Measurements from ENCODE around the gene VENTX. TPM values are rescaled to one million over a fixed set of nuclear protein-coding genes. Genes with fewer than 3 reads are reported as not detected.
A peak's percentile ranks its signal among the peaks of the same experiment; 100 is the strongest.

VENTX gene
- polyA plus RNA-seq, 6 donors from 2014 or later = 0.12 to 0.23 (median 0.16) TPM; not detected in 1

DNA sequence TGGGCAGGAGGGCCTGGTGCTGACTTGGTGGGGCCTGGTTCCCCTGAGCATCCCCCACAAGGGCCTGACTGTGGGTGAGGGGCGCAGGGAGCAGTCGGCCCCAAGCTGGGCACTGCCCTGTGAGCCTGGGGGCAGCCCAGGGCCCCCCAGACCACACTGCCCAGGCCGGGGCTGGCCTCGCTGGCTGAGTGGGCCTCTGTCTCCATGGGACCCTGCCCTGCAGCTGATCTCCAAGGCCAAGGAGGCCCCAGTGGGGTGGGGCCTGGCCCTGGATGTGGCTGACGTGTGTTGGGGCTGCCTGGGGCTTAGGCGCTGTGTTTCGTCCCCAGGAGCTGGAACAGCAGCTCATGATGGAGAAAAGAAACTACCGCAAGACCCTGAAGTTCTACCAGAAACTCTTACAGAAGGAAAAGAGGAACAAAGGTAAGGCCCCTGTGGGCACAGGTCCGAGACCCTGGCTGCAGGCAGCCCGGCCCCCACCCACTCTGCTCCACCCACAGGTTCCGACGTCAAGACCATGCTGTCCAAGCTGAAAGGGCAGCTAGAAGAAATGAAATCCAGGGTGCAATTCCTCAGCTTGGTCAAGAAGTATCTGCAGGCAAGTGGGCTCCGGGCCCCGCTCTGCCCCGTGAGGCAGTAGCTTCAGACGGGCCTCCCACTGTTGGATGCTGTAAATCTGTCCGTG, 31.2 kb upstream of the VENTX start:
- no peak for ATAC-seq (ENCODE audit: low read depth in 2 of 2)
- Mint-ChIP-seq H3K4me3 (no peak overlapping the region), H3K36me3 (no peaks in the 10 kb centered on the region), H3K9me3 (peaks cover 0 to 2% (median 0%) of the 10 kb centered on the region in 7 donors), H3K27ac (peak overlapping the region in 1 of 6 donors; percentile 48), H3K4me1 (peaks cover 0 to 3% (median 0%) of the 10 kb centered on the region in 3 donors), H3K27me3 (peaks cover 0 to 6% (median 3%) of the 10 kb centered on the region in 3 donors)
- no peak for DNase-seq

DNA sequence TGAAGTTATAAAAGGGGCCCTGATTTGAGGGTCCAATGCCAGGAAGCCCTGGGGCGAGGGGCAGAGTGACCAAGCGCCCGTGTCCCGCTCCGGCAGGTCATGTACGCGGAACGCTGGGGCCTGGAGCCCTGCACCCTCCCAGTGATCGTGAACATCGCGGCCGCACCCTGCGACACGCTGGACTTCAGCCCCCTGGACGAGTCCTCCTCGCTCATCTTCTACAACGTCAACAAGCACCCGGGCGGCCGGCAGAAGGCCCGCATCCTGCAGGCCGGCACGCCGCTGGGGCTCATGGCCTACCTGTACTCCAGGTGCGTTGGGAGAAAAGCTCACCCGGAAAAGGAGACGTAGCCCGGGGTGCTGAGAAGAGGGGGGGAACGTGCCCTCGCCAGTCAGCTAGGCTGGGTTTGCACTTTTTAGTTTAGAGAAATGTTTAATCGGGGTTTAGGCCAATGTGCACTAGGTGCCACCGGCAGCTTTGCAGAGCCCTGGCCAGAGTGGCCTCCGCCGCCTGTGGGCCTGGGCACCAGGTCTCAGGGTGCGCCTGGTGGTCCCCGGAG, 30.5 kb upstream of the VENTX start:
- no peak for ATAC-seq (ENCODE audit: low read depth in 2 of 2)
- H3K27ac Mint-ChIP-seq = no peak overlapping the region
- DNase-seq = no peak
- peaks cover 0 to 12% (median 9%) of the 10 kb centered on the region in 3 donors for H3K27me3 Mint-ChIP-seq
- H3K4me3 Mint-ChIP-seq = no peak overlapping the region
- peaks cover 0 to 5% (median 0%) of the 10 kb centered on the region in 3 donors for H3K4me1 Mint-ChIP-seq
- no peaks in the 10 kb centered on the region for H3K36me3 Mint-ChIP-seq
- H3K9me3 Mint-ChIP-seq = peaks cover 0 to 2% (median 0%) of the 10 kb centered on the region in 7 donors

DNA sequence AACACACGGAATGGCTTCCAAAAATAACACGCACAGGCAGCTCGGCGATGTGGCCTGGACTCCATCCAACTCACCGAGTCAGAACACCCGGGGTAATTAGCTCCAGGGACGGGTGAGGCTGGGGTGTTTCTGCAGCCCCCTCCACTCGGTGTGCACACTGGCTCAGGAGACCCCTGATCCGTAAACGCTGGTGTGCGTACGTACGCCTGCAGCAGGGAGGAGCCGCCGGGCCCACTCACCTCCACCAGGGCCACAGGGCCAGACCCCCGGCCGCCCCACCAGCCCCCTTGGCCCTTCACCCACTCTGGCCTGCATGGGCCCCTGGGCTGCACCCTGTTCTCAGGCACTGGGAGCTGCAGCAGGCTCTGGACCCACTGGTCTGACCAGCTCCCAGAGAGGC, 30.0 kb upstream of the VENTX start:
- ATAC-seq (ENCODE audit: low read depth in 2 of 2) (no peak), DNase-seq (no peak)
- peaks cover 0 to 6% (median 0%) of the 10 kb centered on the region in 3 donors for H3K4me1 Mint-ChIP-seq
- H3K9me3 Mint-ChIP-seq = peaks cover 0 to 2% (median 0%) of the 10 kb centered on the region in 7 donors
- peaks cover 0 to 14% (median 13%) of the 10 kb centered on the region in 3 donors for H3K27me3 Mint-ChIP-seq
- H3K27ac Mint-ChIP-seq = no peak overlapping the region
- no peaks in the 10 kb centered on the region for H3K36me3 Mint-ChIP-seq
- no peak overlapping the region for H3K4me3 Mint-ChIP-seq

DNA sequence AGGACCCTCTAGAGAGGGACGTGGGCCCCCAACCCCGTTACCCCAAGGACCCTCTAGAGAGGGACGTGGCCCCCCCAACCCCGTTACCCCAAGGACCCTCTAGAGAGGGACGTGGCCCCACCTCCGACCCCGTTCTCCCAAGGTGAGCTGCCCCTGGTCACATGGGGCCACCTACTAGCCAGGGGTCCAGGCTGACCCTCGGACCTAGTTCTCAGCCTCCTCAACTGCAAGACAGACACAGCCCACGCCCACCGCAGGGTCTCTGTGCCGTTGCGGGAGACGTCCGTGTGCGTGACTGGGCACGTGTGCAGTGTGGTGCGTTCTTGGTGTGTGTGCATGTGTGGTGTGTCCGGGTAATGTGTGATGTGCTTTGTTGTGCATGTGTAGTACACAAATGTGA, 29.2 kb upstream of the VENTX start:
- Mint-ChIP-seq H3K4me3 (no peak overlapping the region), H3K9me3 (peaks cover 0 to 2% (median 0%) of the 10 kb centered on the region in 7 donors), H3K36me3 (no peaks in the 10 kb centered on the region), H3K27me3 (peaks cover 0 to 14% (median 13%) of the 10 kb centered on the region in 3 donors), H3K27ac (no peak overlapping the region), H3K4me1 (peaks cover 0 to 6% (median 0%) of the 10 kb centered on the region in 3 donors)
- DNase-seq (no peak), ATAC-seq (ENCODE audit: low read depth in 2 of 2) (no peak)

DNA sequence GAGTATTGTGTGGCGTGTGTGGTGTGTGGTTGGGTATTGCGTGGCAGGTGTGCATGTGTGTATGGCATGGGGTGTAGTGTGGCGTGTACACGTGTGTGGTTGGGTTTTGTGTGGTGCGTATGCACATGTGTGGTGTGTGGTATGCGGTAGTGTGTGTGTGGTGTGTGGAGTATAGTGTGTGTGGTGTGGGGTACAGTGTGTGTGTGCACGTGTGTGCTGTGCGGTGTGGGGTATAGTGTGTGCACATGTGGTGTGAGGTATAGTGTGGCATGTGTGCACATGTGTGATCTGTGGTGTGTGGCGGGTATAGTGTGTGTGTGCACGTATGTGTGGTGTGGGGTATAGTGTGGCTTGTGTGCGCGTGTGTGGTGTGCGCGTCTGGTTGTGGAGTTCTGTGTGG, 28.5 kb upstream of the VENTX start:
- Mint-ChIP-seq H3K4me3 (no peak overlapping the region), H3K27ac (no peak overlapping the region), H3K9me3 (peaks cover 0 to 2% (median 0%) of the 10 kb centered on the region in 7 donors), H3K4me1 (peaks cover 0 to 6% (median 0%) of the 10 kb centered on the region in 3 donors), H3K36me3 (no peaks in the 10 kb centered on the region), H3K27me3 (peaks cover 0 to 14% (median 13%) of the 10 kb centered on the region in 3 donors)
- ATAC-seq (ENCODE audit: low read depth in 2 of 2) (no peak), DNase-seq (no peak)

DNA sequence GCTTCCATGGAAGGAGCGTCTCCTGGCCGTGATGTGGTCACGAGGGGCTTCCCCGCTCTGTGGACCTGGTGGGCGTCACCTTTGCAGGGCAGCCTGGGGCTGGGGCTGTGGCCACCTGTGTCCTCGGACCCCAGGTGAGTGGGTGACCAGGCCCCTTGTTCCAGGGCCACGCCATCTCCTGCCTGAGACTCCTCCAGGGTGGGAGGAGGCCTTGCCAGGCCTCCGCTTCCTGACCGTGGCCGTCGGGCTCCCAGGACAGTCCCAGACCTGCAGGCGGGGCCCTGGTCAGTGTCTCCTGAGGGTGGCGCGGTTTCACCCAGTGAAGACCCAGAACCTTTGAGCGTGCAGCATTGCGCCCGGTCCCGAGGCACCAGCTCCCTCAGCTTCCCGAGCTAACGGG, 28.0 kb upstream of the VENTX start:
- DNase-seq (no peak), ATAC-seq (ENCODE audit: low read depth in 2 of 2) (no peak)

DNA sequence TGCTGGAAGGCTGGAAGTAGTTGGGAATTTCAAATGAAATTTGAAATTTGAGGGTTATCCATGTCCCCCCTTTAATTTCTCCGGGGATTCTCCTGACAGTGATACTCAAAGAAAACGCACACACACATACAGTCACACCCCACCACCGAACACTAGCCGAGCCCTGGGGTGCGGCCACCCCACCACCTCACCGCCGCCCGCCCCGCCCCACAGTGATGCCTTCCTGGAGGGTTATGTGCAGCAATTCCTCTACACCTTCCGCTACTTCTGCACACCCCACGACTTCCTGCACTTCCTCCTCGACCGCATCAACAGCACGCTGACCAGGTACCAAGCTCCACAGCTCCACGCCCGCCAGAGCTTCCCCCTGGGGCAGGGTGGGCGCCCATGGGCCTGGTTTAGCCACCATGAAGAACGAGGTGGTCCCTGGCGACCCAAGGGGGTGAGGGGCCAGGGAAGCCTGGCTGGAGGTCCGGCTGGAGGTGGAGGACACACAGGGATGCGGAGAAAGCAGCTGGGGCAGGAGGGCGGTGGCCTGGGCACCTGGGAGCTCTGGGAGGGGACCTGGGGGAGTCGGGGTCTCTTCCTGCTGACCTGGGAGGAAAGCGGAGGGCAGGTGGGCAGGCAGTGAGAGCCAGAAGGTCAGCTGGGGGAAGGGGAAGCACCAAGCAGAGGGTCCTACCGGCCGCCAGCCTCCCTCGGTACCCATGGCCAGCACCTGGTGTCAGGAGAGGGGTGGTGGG, 27.1 kb upstream of the VENTX start:
- Mint-ChIP-seq H3K4me1 (peaks cover 0 to 6% (median 0%) of the 10 kb centered on the region in 3 donors), H3K4me3 (no peak overlapping the region), H3K27me3 (peaks cover 0 to 20% (median 13%) of the 10 kb centered on the region in 3 donors), H3K36me3 (no peaks in the 10 kb centered on the region), H3K9me3 (peaks cover 0 to 2% (median 0%) of the 10 kb centered on the region in 7 donors), H3K27ac (no peak overlapping the region)
- ATAC-seq (ENCODE audit: low read depth in 2 of 2) (no peak), DNase-seq (no peak)

More for the DNA sequence above, 28.0 kb upstream of the VENTX start:
- Mint-ChIP-seq H3K4me1 (peaks cover 0 to 6% (median 0%) of the 10 kb centered on the region in 3 donors), H3K9me3 (peaks cover 0 to 2% (median 0%) of the 10 kb centered on the region in 7 donors), H3K36me3 (no peaks in the 10 kb centered on the region), H3K27ac (no peak overlapping the region), H3K27me3 (peaks cover 0 to 14% (median 13%) of the 10 kb centered on the region in 3 donors), H3K4me3 (no peak overlapping the region)

DNA sequence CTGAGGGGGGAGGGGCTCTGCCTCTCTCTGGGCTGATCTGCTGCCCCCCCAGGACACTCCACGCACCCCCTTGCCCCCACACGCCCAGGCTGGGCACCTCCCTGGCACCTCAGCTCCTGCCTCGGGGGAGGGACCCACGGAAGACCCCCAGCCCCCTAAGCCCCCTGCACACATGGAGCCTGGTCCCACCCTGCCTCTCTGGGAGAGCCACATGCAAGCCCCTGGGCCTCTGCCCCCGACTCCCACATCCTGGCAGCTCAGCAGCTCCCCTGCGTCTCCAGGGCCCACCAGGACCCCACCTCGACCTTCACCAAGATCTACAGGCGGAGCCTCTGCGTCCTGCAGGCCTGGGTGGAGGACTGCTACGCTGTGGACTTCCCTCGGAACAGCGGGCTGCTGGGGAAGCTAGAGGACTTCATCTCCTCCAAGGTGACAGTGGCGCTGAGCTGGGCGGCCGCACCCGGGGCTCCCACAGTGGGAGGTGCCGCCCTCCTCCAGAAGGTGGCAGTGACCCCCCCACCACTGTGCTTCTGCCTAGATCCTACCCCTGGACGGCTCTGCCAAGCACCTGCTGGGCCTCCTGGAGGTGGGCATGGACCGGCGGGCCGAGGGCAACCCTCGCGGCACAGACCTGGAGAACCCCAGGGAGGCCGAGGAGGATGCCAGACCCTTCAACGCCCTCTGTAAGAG, 26.4 kb upstream of the VENTX start:
- H3K27me3 Mint-ChIP-seq = peaks cover 0 to 26% (median 20%) of the 10 kb centered on the region in 3 donors
- no peak for ATAC-seq (ENCODE audit: low read depth in 2 of 2)
- H3K27ac Mint-ChIP-seq = no peak overlapping the region
- H3K36me3 Mint-ChIP-seq = no peaks in the 10 kb centered on the region
- peak overlapping the region in 1 of 8 donors; percentile 66 for H3K4me3 Mint-ChIP-seq
- peaks cover 0 to 6% (median 0%) of the 10 kb centered on the region in 3 donors for H3K4me1 Mint-ChIP-seq
- no peak for DNase-seq
- H3K9me3 Mint-ChIP-seq = peaks cover 0 to 2% (median 0%) of the 10 kb centered on the region in 7 donors

DNA sequence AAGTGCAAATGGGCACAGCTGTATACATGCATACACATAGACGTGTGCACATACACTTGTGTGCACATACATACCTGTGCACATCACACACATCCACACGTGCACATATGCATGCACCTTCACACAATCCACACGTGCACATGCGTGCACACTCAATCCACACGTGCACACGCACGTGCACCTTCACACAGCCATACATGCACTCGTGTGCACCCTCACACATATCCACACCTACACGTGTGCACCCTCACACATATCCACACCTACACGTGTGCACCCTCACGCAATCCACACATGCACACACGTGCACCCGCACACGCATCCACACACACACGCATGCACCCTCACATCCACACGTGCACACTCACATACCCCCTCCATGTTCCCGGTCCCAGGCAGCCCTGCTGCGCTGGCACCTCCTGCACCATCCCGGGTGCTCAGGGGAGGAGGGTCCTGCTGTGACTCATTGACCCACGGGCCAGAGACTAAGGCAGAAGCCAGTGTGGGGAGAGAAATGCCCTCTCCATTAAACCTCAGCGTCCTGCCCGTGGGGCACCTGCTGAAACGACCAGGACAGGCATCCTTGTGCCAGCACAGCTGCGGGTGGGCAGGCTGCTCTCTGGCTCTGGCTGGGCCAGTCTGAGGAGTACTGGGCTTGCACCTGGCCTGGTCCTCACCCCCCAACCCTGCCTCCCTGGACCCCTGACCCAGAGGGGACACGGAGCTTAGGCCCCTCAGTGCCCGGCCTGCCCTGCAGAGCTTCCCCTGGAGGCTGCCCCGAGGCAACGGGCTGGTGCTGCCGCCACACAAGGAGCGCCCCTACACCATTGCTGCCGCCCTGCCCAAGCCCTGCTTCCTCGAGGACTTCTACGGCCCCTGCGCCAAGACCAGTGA, 25.4 kb upstream of the VENTX start:
- Mint-ChIP-seq H3K36me3 (no peaks in the 10 kb centered on the region), H3K27me3 (peaks cover 6 to 32% (median 20%) of the 10 kb centered on the region in 3 donors), H3K27ac (no peak overlapping the region), H3K4me3 (no peak overlapping the region), H3K9me3 (peaks cover 0 to 2% (median 0%) of the 10 kb centered on the region in 7 donors), H3K4me1 (peaks cover 0 to 6% (median 0%) of the 10 kb centered on the region in 3 donors)
- DNase-seq = no peak
- no peak for ATAC-seq (ENCODE audit: low read depth in 2 of 2)

DNA sequence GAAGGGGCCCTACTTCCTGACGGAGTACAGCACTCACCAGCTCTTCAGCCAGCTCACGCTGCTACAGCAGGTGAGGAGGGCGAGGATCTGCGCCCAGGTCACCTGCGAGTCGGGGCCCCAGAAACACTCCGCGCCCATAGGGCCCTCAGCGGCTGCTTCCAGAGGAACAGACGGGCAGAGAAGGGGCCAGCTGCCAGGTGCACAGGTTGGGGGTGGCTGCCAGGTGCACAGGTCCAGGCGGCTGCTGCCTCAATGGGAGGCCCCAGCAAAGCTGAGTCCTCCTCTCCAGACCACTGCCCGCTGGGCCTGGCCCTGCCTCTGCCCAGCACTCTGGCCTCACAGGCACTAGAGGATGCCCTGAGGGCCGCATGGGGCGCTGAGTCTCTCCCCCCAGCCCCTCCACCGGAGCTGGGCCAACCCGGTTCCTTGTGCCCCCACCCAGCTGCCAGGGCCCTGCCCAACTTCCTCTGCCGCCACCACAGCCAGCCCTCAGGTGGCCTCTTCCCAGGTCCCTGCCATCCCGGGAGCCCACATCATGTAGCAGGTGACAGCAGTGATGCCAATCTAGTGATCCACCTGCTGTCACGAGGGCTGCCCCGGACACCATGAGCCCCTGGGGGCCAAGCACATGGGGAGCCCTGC, 24.7 kb upstream of the VENTX start:
- Mint-ChIP-seq H3K27me3 (peaks cover 6 to 32% (median 20%) of the 10 kb centered on the region in 3 donors), H3K4me3 (no peak overlapping the region), H3K36me3 (no peaks in the 10 kb centered on the region), H3K4me1 (peaks cover 0 to 6% (median 0%) of the 10 kb centered on the region in 3 donors), H3K9me3 (peaks cover 0 to 2% (median 0%) of the 10 kb centered on the region in 7 donors), H3K27ac (no peak overlapping the region)
- no peak for DNase-seq
- no peak for ATAC-seq (ENCODE audit: low read depth in 2 of 2)

DNA sequence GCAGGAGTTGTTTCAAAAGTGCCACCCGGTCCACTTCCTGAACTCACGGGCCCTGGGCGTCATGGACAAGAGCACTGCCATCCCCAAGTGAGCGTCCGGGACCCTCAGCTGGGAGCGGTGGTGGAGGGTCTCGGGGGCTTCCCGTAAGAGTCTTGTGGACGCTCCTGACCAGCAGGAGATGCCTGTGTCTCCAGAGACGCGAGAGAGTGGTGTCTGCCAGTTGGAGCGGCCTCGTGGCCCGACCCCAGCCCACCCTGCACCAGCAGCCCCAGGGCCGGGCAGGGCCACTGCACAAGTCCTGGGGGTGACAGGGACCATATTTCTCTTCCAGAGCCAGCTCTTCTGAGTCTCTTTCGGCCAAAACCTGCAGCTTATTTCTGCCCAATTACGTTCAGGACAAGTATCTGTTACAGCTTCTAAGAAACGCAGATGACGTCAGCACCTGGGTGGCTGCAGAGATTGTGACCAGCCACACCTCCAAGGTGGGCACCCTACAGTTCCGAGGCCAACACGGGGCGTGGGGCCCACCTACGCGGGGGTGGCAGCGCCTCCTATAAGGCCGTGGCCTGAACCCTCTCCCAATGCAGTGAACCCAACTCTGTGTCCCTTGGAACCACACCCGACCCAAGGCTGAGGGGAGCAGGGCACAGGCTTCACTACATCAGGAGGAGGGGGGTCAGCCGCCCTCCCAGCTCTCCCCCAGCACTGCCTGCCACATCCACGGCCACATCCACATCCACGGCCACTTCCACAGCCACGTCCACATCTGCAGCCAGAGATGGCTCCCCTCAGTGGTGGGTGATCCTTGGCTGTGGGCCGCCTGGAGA, 23.8 kb upstream of the VENTX start:
- peaks cover 0 to 6% (median 0%) of the 10 kb centered on the region in 3 donors for H3K4me1 Mint-ChIP-seq
- peaks cover 6 to 37% (median 20%) of the 10 kb centered on the region in 3 donors for H3K27me3 Mint-ChIP-seq
- no peak overlapping the region for H3K4me3 Mint-ChIP-seq
- H3K9me3 Mint-ChIP-seq = peaks cover 0 to 2% (median 0%) of the 10 kb centered on the region in 7 donors
- DNase-seq (no peak), ATAC-seq (ENCODE audit: low read depth in 2 of 2) (no peak)
- H3K27ac Mint-ChIP-seq = peak overlapping the region in 1 of 6 donors; percentile 64
- H3K36me3 Mint-ChIP-seq = no peaks in the 10 kb centered on the region

Measured in naive B cell (primary cell).